ENCODE measurements around the gene CAND2.

DNA sequence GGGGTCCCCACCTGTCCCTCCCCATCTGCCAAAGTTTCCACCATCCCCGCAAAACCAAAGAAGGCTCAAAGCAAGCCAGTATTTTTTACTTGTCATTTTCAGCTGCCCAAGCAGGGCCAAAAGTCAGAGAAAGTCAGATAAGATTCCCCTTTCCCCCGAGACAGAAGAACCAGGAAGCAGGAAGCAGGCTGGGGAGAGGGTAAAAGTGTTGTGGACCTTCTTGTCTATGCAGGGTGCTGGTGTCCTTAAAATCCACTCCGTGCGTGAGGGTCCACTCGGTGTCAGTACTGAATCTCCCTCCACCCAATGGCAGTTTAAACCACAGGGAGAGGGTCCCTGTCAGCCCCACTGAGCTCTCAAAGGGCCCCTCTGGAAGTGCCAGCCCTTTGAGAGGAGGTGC, 65.1 kb downstream of the CAND2 start:
- no peak for TF ChIP-seq ZNF696 (CRISPR knock-in tag; conservative IDR thresholded peaks at IDR 0.05)
- TF ChIP-seq, protein P1, sequence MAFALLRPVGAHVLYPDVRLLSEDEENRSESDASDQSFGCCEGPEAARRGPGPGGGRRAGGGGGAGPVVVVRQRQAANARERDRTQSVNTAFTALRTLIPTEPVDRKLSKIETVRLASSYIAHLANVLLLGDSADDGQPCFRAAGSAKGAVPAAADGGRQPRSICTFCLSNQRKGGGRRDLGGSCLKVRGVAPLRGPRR (CRISPR knock-in tag; IDR thresholded peaks at IDR 0.05): no peak
- no peak for TF ChIP-seq BRF1 (IDR thresholded peaks at IDR 0.05; ENCODE audit: borderline replicate concordance, extremely low read depth, insufficient read length)
- TF ChIP-seq FOXA3 (CRISPR knock-in tag; conservative IDR thresholded peaks at IDR 0.05 in 1 of 2, IDR thresholded peaks at IDR 0.05 in 1 of 2): no peak
- no peak for TF ChIP-seq HDAC2 (IDR thresholded peaks at IDR 0.05)
- TF ChIP-seq PHF8 (IDR thresholded peaks at IDR 0.05; ENCODE audit: borderline replicate concordance, low read length): no peak
- no peak for TF ChIP-seq SMC3 (conservative IDR thresholded peaks at IDR 0.05; ENCODE audit: insufficient read depth, low read depth, low read length)
- TF ChIP-seq DMBX1 (CRISPR knock-in tag; IDR thresholded peaks at IDR 0.05; ENCODE audit: borderline replicate concordance): no peak

Data from K562 (cell line).